OCI-LY1 (cell line): ENCODE measurements around the gene ST3GAL5.

Experiments used
- H2AFZ ChIP-seq: fragments of 200-600 bp; sonication (generic), shearing (Covaris generic); 2 replicates; pipeline ENCODE4 v1.6.0; 2014; ENCODE audit warnings: antibody characterized with exemption, mild to moderate bottlenecking, low read length
- H3F3A ChIP-seq: fragments of 200-600 bp; sonication (generic), shearing (Covaris generic); 2 replicates; pipeline ENCODE4 v1.6.0; 2014; ENCODE audit warnings: mild to moderate bottlenecking, antibody characterized with exemption, low read length, moderate library complexity; ENCODE audit not compliant: insufficient read depth
- H3K27ac ChIP-seq: fragments of 200-600 bp; sonication (generic); 2 replicates; pipeline ENCODE4 v1.5.1; 2014; ENCODE audit warnings: low read length, mixed run types, mild to moderate bottlenecking, low read depth; ENCODE audit not compliant: poor library complexity, severe bottlenecking
- H3K27me3 ChIP-seq: fragments of 200-600 bp; sonication (generic); 2 replicates; pipeline ENCODE4 v1.6.0; 2014; ENCODE audit warnings: antibody characterized with exemption, mild to moderate bottlenecking, low read length, moderate library complexity; ENCODE audit not compliant: insufficient read depth
- H3K36me3 ChIP-seq: fragments of 200-600 bp; sonication (generic); 2 replicates; pipeline ENCODE4 v1.6.1; 2014; ENCODE audit warnings: mild to moderate bottlenecking, antibody characterized with exemption, low read length, moderate library complexity, mixed read lengths; ENCODE audit not compliant: insufficient read depth
- H3K4me1 ChIP-seq: fragments of 200-600 bp; sonication (generic); 2 replicates; pipeline ENCODE4 v1.5.1; 2014; ENCODE audit warnings: mild to moderate bottlenecking, low read length, moderate library complexity; ENCODE audit not compliant: insufficient read depth, severe bottlenecking
- H3K4me2 ChIP-seq: fragments of 200-600 bp; sonication (generic), shearing (Covaris generic); 2 replicates; pipeline ENCODE4 v1.6.1; 2014; ENCODE audit warnings: low read length
- H3K4me3 ChIP-seq: fragments of 200-600 bp; sonication (generic); 2 replicates; pipeline ENCODE4 v1.5.1; 2014; ENCODE audit warnings: low read length, low read depth, mild to moderate bottlenecking, mixed read lengths; ENCODE audit not compliant: poor library complexity, severe bottlenecking
- H3K79me2 ChIP-seq: fragments of 200-600 bp; shearing (Covaris generic); 2 replicates; pipeline ENCODE4 v1.6.1; 2016; ENCODE audit warnings: mixed run types, low read length, mixed read lengths; ENCODE audit not compliant: insufficient read depth
- H3K9ac ChIP-seq: fragments of 200-600 bp; sonication (generic), shearing (Covaris generic); 2 replicates; pipeline ENCODE4 v1.6.1; 2014; ENCODE audit warnings: mild to moderate bottlenecking, low read length, mixed read lengths
- H3K9me2 ChIP-seq: fragments of 200-600 bp; sonication (generic), shearing (Covaris generic); 2 replicates; pipeline ENCODE4 v1.6.1; 2014; ENCODE audit warnings: low read depth, mild to moderate bottlenecking, low read length, mixed read lengths
- H3K9me3 ChIP-seq: fragments of 200-600 bp; shearing (Covaris generic); 2 replicates; pipeline ENCODE4 v1.6.1; 2014; ENCODE audit warnings: low read length, mixed read lengths
- H4K20me1 ChIP-seq: fragments of 200-600 bp; sonication (generic), shearing (Covaris generic); 2 replicates; pipeline ENCODE4 v1.6.0; 2016; ENCODE audit warnings: mild to moderate bottlenecking, low read length; ENCODE audit not compliant: insufficient read depth
- CTCF ChIP-seq: fragments of 200-600 bp; sonication (generic), shearing (Covaris generic); IDR thresholded peaks from 2 replicates; pipeline ENCODE4 v1.5.1; 2017; ENCODE audit warnings: mild to moderate bottlenecking, antibody characterized with exemption, low read length, moderate library complexity, mixed read lengths
- EZH2 ChIP-seq: fragments of 200-600 bp; sonication (generic), shearing (Covaris generic); IDR thresholded peaks from 2 replicates; pipeline ENCODE4 v1.8.0; 2017; ENCODE audit warnings: borderline replicate concordance, mixed run types, mild to moderate bottlenecking, antibody characterized with exemption, low read length, moderate library complexity, mixed read lengths

ST3GAL5 gene

GRCh38 chr2:85796046-85796340, 92.8 kb downstream of the ST3GAL5 start:
- Histone ChIP-seq H3K27me3 (peaks cover 9% of the 10 kb centered on the region), H3K9me2 (no peaks in the 10 kb centered on the region), H3K4me3 (no peak overlapping the region), H3K79me2 (no peaks in the 10 kb centered on the region), H3K4me1 (no peaks in the 10 kb centered on the region), H3F3A (no peaks in the 10 kb centered on the region), H3K27ac (no peak overlapping the region), H3K4me2 (no peak overlapping the region), H2AFZ (no peak overlapping the region), H3K9me3 (no peaks in the 10 kb centered on the region), H3K9ac (no peak overlapping the region), H4K20me1 (no peaks in the 10 kb centered on the region), H3K36me3 (no peaks in the 10 kb centered on the region)
- TF ChIP-seq CTCF = no peak
- no peak for TF ChIP-seq EZH2

- H4K20me1 ChIP-seq = no peaks in the 10 kb centered on the region
- H3K9me3 ChIP-seq = no peaks in the 10 kb centered on the region
- H2AFZ ChIP-seq = no peak overlapping the region
- H3K4me1 ChIP-seq = no peaks in the 10 kb centered on the region
- no peaks in the 10 kb centered on the region for H3K9me2 ChIP-seq
- no peak for TF ChIP-seq CTCF
- TF ChIP-seq EZH2 = no peak
- H3K9ac ChIP-seq = no peak overlapping the region
- H3K4me3 ChIP-seq = no peak overlapping the region
- H3K36me3 ChIP-seq = no peaks in the 10 kb centered on the region
- no peaks in the 10 kb centered on the region for H3F3A ChIP-seq
- no peaks in the 10 kb centered on the region for H3K79me2 ChIP-seq
- H3K27me3 ChIP-seq = peaks cover 5% of the 10 kb centered on the region; the same call in 1 of the 2 replicates
- no peak overlapping the region for H3K27ac ChIP-seq
- no peak overlapping the region for H3K4me2 ChIP-seq
Observed at GRCh38 chr2:85795331-85796045, 93.3 kb downstream of the ST3GAL5 start.

- H3K9me2 ChIP-seq = no peaks in the 10 kb centered on the region
- no peak overlapping the region for H3K27ac ChIP-seq
- no peaks in the 10 kb centered on the region for H3K36me3 ChIP-seq
- H3K4me3 ChIP-seq = no peak overlapping the region
- H3K4me2 ChIP-seq = no peak overlapping the region
- no peaks in the 10 kb centered on the region for H4K20me1 ChIP-seq
- no peaks in the 10 kb centered on the region for H3K4me1 ChIP-seq
- peaks cover 8% of the 10 kb centered on the region; the same call in 1 of the 2 replicates for H3K27me3 ChIP-seq
- H3K79me2 ChIP-seq = no peaks in the 10 kb centered on the region
- H2AFZ ChIP-seq = no peak overlapping the region
- H3K9ac ChIP-seq = no peak overlapping the region
- no peak for TF ChIP-seq CTCF
- TF ChIP-seq EZH2 = no peak
- no peaks in the 10 kb centered on the region for H3F3A ChIP-seq
- no peaks in the 10 kb centered on the region for H3K9me3 ChIP-seq
Observed at GRCh38 chr2:85794491-85795121, 94.2 kb downstream of the ST3GAL5 start.
